Heart right ventricle (tissue), 16 donors: ENCODE measurements around the gene AGER. TPM values are rescaled to one million over a fixed set of nuclear protein-coding genes. Genes with fewer than 3 reads are reported as not detected.

ENCODE experiments used
- ATAC-seq, 8 donors: fragments of 200-7000 bp; cut with Tn5 transposase; one replicate each; pipeline ENCODE4 v1.9.1; 2020; ENCODE audit warnings: mild to moderate bottlenecking in 8 of 8, moderate library complexity in 8 of 8, moderate number of reproducible peaks in 1 of 8
- DNase-seq, 2 donors: peaks; one replicate each; pipeline ENCODE4 v3.0.0-alpha.2; 2020
- H3K27ac ChIP-seq, 10 donors: fragments of 200-600 bp; sonication (generic) in 2 of 10; one replicate each; pipeline versions ENCODE4 v1.5.0 to v1.8.0; 2020 to 2022; ENCODE audit warnings: mild to moderate bottlenecking in 3 of 10
- H3K27me3 ChIP-seq, 7 donors: fragments of 200-600 bp; one replicate each; pipeline ENCODE4 v1.8.0; 2021 to 2022; ENCODE audit warnings: mild to moderate bottlenecking in 2 of 7
- H3K36me3 ChIP-seq, 9 donors: fragments of 200-600 bp; sonication (generic) in 1 of 9; one replicate each; pipeline versions ENCODE4 v1.5.0 to v1.8.0; 2020 to 2022; ENCODE audit warnings: mild to moderate bottlenecking in 2 of 9
- H3K4me1 ChIP-seq, 9 donors: fragments of 200-600 bp; sonication (generic) in 1 of 9; one replicate each; pipeline versions ENCODE4 v1.5.0 to v1.8.0; 2020 to 2022; ENCODE audit warnings: mild to moderate bottlenecking in 4 of 9
- H3K4me3 ChIP-seq, 10 donors: fragments of 200-600 bp; sonication (generic) in 2 of 10; one replicate each; pipeline versions ENCODE4 v1.5.0 to v1.8.0; 2020 to 2022; ENCODE audit warnings: mild to moderate bottlenecking in 7 of 10, moderate library complexity in 2 of 10
- H3K9me3 ChIP-seq, 11 donors: fragments of 200-600 bp in 10 of 11; sonication (generic) in 2 of 11; one replicate each; pipeline versions ENCODE4 v1.5.0 to v1.8.0; 2013 to 2022; ENCODE audit warnings: mild to moderate bottlenecking in 2 of 11, control low read depth in 1 of 11, moderate library complexity in 1 of 11
- CTCF ChIP-seq, 9 donors: fragments of 200-600 bp; sonication (generic) in 2 of 9; IDR thresholded peaks; one replicate each; pipeline versions ENCODE4 v1.5.0 to v1.8.0; 2021 to 2022; ENCODE audit warnings: antibody characterized with exemption in 9 of 9, mild to moderate bottlenecking in 5 of 9, moderate library complexity in 1 of 9
- WGBS, 2 donors: extraction: QIAGEN DNeasy Blood & Tissue Kit; methylation state at CpG; one replicate each; pipeline ENCODE4 v1.1.7; 2013; ENCODE audit warnings: inconsistent platforms in 1 of 2; 5-methylcytosine and 5-hydroxymethylcytosine counted together
- intact Hi-C, 10 donors: fragments of 100-400 bp; cut with DNase I; formaldehyde crosslinking; loops; one replicate each; pipeline versions ENCODE4 v1.11.1 to v1.14.2; 2022
- polyA plus RNA-seq, 2 donors: library from polyadenylated mRNA; stranded (reverse); fragments of 200-250 nt; gene quantifications; one replicate each; pipeline ENCODE4 v1.2.3, GENCODE V29; 2013
- total RNA-seq, 10 donors: library from RNA; stranded (reverse); fragmentation: NEBNext Ultra II Directional in 3 of 10; extraction: Animal tissue kit (Norgen Biotek cat#: 25700) in 3 of 10; gene quantifications; one replicate each; pipeline versions ENCODE4 v1.2.1 to v1.2.4, GENCODE V29; 2021 to 2023
- donor health status: Arrhythmogenic right ventricular cardiomyopathy.
- donor health status: ischemic (EF 13 %, LVEDD 7.1; RV severe dilation, severe dysfunction).
- donor health status: healthy with polysubstance abuse.
- donor health status: DM: no; HTN: yes; CAD: no.
- donor health status: DM: no; HTN: no; CAD: no.
- donor health status: ischemic (EF 25% LVEDD 6.9; RV normal size, moderate dysfunction).
- donor health status: ischemic (EF 25% LVEDD 5.7; RV mildly dilated, moderate dysfunction).
- donor health status: healthy.
- donor health status: DM: yes; HTN: yes; CAD: no.
- donor health status: Ischemic cardiomyopathy.
- donor health status: ischemic (EF 35%, LVEDD 5.7; RV mildly dilated, moderate dysfunction).
- donor health status: nonischemic (EF 11% LVEDD 7.7; RV severe dilation, severe dysfunction).
- donor health status: DM: yes; HTN: yes; CAD: no.
- donor health status: PGD.
- donor health status: ischemic (EF 29% LVEDD 5.4; RV normal size, mild dysfunction).
- donor health status: nonischemic (EF 23%, LVEDD 6.1; RV moderate dilation, normal function).

The AGER gene
- total and polyA plus RNA-seq, 12 donors = 0.75 to 5.5 (median 3.1) TPM

- DNase-seq = no peak
These were observed 5.3 kb downstream of the AGER start for GRCh38 chr6:32178547-32179440.

DNA sequence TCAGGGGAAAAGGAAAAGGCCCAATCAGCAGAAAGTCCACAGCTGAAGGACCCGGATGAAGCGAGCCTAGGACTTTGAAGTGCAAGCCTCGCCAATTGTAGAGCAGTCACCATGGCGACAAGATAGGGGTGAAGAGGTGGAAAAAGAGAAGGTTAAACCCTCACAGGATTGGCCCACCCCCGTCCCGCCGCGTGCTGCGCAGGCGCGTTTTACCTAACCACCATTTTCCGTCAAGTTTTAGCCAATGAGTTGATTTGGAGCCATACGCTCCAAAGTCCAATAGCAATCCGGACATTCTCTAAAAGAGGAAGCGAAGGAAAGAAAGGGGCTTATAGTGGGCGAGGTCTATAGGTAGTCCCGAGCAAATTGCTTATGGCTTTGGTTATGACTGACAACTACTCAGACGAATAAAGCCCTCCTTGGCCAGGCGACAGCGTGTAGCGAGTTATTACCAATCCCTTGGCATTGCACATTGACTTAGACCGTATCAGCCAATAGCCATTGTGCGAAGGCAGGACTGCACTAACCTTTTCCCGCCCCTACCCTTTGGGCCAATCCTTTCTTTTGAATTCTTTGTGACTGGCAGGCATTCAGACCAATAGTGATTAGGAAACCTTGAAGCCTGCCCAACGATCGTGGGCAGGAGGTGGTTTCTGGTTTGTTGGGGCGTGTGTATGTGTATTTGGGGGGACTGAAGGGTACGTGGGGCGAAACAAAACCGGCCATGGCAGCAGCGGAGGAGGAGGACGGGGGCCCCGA lies 6.1 kb downstream of the AGER start, which contains the start of gene RNF5:
TSS of gene RNF5 (plus strand) at position 618 of the 759 bp plus-strand sequence. CDS start at position 725, 107 bp downstream.
- WGBS, 2 donors = 0 to 1% methylated on average over 33 of the region's 33 CpGs
- no peak for TF ChIP-seq CTCF (IDR thresholded peaks at IDR 0.05)

More at GRCh38 chr6:32178547-32179440, 5.3 kb downstream of the AGER start:
- H3K27me3 ChIP-seq = no peaks in the 10 kb centered on the region
- no peak for TF ChIP-seq CTCF (IDR thresholded peaks at IDR 0.05)
- peaks cover 8 to 84% (median 59%) of the 10 kb centered on the region in 9 donors for H3K4me1 ChIP-seq
- peak overlapping the region; percentile 56 to 93 (median 86) for H3K4me3 ChIP-seq
- H3K27ac ChIP-seq = peak overlapping the region; percentile 93 to 98 (median 94)
- 3 to 4% methylated on average over 24 of the region's 24 CpGs for WGBS, 2 donors
- intact Hi-C loops = loop anchor here in 4 of 10 donors (2.0 to 10.0 kb wide), 3 partner anchors 16 to 1026 kb away; partner anchors contain the start of genes ATF6B (in 3 of the 4), HSD17B8 (in 1 of the 4), RING1 (in 1 of the 4) and RXRB (in 1 of the 4)
- ATAC-seq = no peak
- H3K36me3 ChIP-seq = peaks cover 0 to 43% (median 11%) of the 10 kb centered on the region in 9 donors
- H3K9me3 ChIP-seq = no peaks in the 10 kb centered on the region

DNA sequence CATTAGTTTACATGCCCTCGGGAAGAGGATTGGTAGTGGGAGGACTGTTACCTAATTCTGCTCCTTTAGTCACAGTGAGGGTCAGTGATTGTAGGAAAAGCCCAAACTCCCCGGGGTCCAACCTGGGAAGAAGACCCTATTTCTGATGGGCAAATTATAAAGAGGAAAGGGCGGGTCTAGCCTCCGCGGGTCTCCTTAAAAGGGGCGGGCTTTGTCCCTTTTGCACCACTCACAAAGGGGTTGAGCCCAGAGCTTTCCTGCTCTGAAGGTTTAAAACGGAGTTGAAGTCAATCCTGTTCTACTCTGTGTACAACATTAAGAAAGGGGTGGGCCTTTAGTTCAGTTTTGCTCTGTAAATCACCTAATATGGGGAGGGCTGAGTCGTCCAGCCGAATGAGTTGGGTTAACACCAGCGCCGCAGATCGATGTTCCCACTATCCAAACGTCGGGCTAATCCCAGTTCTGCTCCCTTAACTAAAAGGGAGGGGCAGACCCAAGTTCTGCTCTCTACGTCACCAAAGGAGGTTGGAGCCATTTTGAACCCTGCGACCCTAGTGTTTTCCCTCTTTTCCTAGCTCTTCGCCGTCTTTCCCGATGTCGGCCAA lies 6.8 kb downstream of the AGER start:
- DNase-seq (peak in 1 of 2 donors; percentile 58), ATAC-seq (peak; percentile 1 to 34 (median 15))
- H3K9me3 ChIP-seq = no peaks in the 10 kb centered on the region
- H3K27me3 ChIP-seq = no peaks in the 10 kb centered on the region
- H3K36me3 ChIP-seq = peaks cover 0 to 28% (median 6%) of the 10 kb centered on the region in 9 donors
- H3K4me3 ChIP-seq = peak overlapping the region; percentile 23 to 93 (median 86)
- H3K27ac ChIP-seq = peak overlapping the region; percentile 93 to 98 (median 94)
- no peak for TF ChIP-seq CTCF (IDR thresholded peaks at IDR 0.05)
- H3K4me1 ChIP-seq = peaks cover 8 to 80% (median 49%) of the 10 kb centered on the region in 9 donors
- intact Hi-C loops = loop anchor here in 5 of 10 donors (2.0 to 10.0 kb wide), 4 partner anchors 22 to 1028 kb away; partner anchors contain the start of genes ATF6B (in 4 of the 5), HSD17B8 (in 1 of the 5), PPT2 (in 1 of the 5) and RING1 (in 1 of the 5)
- 0 to 1% methylated on average over 20 of the region's 20 CpGs for whole genome bisulfite sequencing, 2 donors

More for the DNA sequence above, 6.1 kb downstream of the AGER start, which contains the start of gene RNF5:
- no peaks in the 10 kb centered on the region for H3K9me3 ChIP-seq
- H3K27me3 ChIP-seq = no peaks in the 10 kb centered on the region
- H3K36me3 ChIP-seq = peaks cover 0 to 34% (median 11%) of the 10 kb centered on the region in 9 donors
- peak within 1 kb of the TSS; percentile 56 to 93 (median 86) for H3K4me3 ChIP-seq
- DNase-seq (peak; percentile 87 to 99), ATAC-seq (peak; percentile 82 to 89 (median 86))
- H3K27ac ChIP-seq = peak within 1 kb of the TSS; percentile 93 to 98 (median 94)
- intact Hi-C loops = loop anchor here in 5 of 10 donors (2.0 to 10.0 kb wide), 5 partner anchors 17 to 1027 kb away; partner anchors contain the start of genes ATF6B (in 4 of the 5), HSD17B8 (in 1 of the 5), PPT2 (in 1 of the 5) and RING1 (in 1 of the 5)
- H3K4me1 ChIP-seq = peaks cover 8 to 84% (median 55%) of the 10 kb centered on the region in 9 donors
